ENCODE data around the gene ALG11.

- TF ChIP-seq POLR2A (IDR thresholded peaks at IDR 0.05): no peak
- no peak for TF ChIP-seq CTCF (IDR thresholded peaks at IDR 0.05)
- no peak for TF ChIP-seq POLR2AphosphoS5 (IDR thresholded peaks at IDR 0.05)
- TF ChIP-seq EP300 (IDR thresholded peaks at IDR 0.05): no peak
Observed at GRCh38 chr13:51981355-51981754, 30.8 kb upstream of the ALG11 start.
